NCI-H510A (cell line): ENCODE measurements around the gene AXIN1.

Experiments used
- DNase-seq: peaks from one replicate; lab custom pipeline; 2025; lab: John Stamatoyannopoulos, UW

AXIN1 gene

GRCh38 chr16:297832-298231 is 54.7 kb downstream of the AXIN1 start:
- DNase-seq: no peak

GRCh38 chr16:296806-297510 is 55.6 kb downstream of the AXIN1 start:
- DNase-seq: no peak

DNA sequence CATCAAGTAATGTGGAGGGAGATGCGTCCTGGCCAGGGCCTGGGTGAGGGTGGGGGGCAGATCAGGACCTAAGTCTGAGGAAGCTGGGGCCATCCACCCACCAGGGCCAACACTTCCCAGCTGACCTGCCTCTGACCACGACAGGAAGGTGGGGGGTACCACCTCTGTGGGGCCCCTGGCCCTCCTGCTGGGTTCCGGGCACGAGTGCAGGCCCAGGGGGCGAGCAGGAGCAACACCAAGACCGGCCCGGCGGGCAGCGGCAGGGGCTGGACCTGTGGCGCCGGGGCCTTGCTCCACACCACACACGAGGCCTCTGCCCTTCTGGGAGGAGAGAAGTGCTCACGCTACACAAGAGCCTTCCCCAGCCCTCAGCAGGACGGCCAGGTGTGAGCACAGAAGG is 56.2 kb downstream of the AXIN1 start:
- DNase-seq: no peak

GRCh38 chr16:293043-293775 is 59.3 kb downstream of the AXIN1 start:
- DNase-seq: no peak

DNA sequence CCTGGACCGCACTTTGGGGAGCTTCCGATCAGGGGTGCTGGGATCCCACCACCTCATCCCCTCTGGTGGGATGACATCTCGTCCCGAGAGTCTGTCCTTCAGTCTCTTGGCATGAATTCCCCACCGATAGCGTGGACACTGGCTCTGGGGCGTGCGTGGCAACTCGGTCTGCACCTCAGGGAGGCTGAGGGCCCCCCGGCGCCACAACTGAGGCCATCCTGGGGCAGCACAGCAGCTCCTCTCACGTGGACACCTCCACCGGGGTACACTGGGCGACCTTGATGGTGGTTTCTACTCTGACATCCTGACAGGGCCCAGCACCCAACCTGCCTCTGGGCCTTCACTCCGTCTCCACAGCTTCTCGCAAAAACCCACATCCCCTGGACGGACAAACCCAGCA is 61.0 kb downstream of the AXIN1 start:
- DNase-seq: no peak

GRCh38 chr16:290681-291405 is 61.7 kb downstream of the AXIN1 start:
- DNase-seq: no peak

DNA sequence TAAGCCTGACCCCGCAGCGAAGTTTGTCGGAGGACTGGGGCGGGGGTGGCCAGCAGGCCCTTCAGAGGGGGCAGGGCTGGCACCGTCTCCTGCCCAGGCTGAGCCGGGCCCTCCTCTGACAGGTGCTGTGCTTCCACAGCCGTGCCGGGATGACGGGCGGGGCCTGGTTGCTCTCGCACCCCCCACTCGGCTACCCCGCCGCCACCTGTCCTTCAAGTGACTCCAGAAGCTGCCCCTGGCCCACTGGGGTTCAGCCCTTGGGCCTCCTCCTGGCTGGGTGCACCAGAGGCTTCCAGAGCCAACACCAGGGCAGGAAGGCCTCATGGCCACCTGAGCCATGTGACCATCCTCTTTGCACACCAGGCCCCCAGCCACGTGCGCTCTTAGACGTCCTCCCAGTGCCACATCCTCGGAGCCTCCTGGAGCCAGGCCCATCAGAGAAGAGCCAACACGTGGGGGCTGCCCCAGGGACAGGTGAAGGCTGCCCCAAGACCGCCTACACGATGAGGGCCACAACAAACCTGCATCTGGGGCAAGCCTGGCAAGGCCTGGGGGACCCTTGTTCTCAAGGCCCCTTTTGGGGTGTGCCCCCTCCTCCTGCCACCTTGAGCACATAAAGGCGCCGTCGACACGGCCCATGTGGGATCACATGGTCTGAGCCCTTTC is 62.4 kb downstream of the AXIN1 start:
- DNase-seq: no peak

DNA sequence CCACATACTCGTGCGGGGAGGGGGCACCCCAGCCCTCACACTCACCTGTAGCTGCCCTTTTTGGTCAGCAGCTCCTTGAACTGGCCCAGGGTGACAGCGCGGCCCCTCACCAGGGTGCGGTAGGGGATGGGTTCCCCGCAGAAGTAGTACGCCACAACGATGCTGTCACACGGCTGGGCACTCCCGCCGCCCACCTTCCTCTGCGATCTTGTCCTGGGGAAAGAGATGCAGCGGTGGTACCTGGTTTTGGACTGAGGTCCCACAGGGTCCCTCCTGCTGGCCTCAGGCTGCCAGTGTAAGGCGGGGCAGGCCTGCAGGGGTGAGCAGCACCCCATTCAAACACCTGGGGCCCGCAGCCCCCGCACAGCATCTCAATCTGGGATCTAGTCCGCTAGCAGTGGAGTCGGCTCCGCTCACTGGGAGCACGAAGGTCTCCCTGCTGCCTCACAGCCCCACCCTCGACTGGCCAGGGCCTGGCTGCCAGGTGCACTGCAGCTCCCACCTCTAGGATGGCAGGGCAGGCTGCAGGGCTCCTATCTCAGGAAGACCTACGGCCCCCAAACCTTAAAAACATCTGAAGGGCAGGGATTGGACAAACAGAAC is 63.0 kb downstream of the AXIN1 start:
- DNase-seq: no peak

GRCh38 chr16:287981-288920 is 64.3 kb downstream of the AXIN1 start:
- DNase-seq: no peak

GRCh38 chr16:287298-287811 is 65.2 kb downstream of the AXIN1 start:
- DNase-seq: no peak

- DNase-seq: no peak
Observed at GRCh38 chr16:286491-287297, 65.8 kb downstream of the AXIN1 start.

- no peak for DNase-seq
Observed at GRCh38 chr16:285146-286055, 67.1 kb downstream of the AXIN1 start.

GRCh38 chr16:284204-285120 is 68.1 kb downstream of the AXIN1 start:
- no peak for DNase-seq

- DNase-seq: no peak
Observed at GRCh38 chr16:283033-283805, 69.3 kb downstream of the AXIN1 start, which contains the start of gene PDIA2. TSS of gene PDIA2 (plus strand) at chr16:283164. CDS start at chr16:283170, 6 bp downstream.

DNA sequence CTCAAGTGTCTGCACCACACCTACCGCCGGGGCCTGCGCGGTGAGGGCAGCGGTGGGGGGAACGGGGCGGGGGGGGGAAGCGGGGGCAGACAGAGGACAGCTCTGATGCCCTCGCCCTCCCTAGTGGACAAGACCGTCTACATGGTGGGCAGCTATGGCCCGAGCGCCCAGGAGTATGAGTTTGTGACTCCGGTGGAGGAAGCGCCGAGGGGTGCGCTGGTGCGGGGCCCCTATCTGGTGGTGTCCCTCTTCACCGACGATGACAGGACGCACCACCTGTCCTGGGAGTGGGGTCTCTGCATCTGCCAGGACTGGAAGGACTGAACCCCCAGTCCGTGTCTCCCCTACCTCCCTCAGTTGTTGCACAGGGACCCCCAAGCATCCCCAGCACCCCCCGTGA is 70.0 kb downstream of the AXIN1 start:
- no peak for DNase-seq

GRCh38 chr16:281660-282255 is 70.8 kb downstream of the AXIN1 start:
- DNase-seq: no peak
